HepG2 (cell line): ENCODE results near the gene EPHA4. TPM values are rescaled to one million over a fixed set of nuclear protein-coding genes. Genes with fewer than 3 reads are reported as not detected.

ENCODE experiments used
- ATAC-seq: fragments of 200-7000 bp; cut with Tn5 transposase; 3 replicates; pipeline ENCODE4 v1.9.1; 2020; ENCODE audit warnings: mild to moderate bottlenecking, moderate library complexity
- BruUV-seq: library from RNA; stranded (reverse); fragments of 400-500 nt; replicated peaks from 2 replicates; lab custom pipeline; 2021; lab: Mats Ljungman, UMichigan
- CTCF ChIA-PET: fragments of 300-600 bp; formaldehyde crosslinking; extraction: SDS; loops from one replicate; lab custom pipeline; 2021; ENCODE audit warnings: low total read pairs, inconsistent platforms, low intra/inter-chr PET ratio; lab: Yijun Ruan, JAX
- POLR2A ChIA-PET: fragments of 350-600 bp; sonication (Branson Sonifier 250); formaldehyde crosslinking; loops from one replicate; lab custom pipeline; 2020; ENCODE audit warnings: antibody characterized with exemption, inconsistent platforms; lab: Yijun Ruan, JAX
- DNase-seq: peaks from one replicate; pipeline ENCODE4 v3.0.0-alpha.2; 2015; ENCODE audit warnings: low spot score
- FAIRE-seq: peaks from 3 replicates; lab custom pipeline; 2011; peaks lifted over from hg19 to GRCh38; lab: Jason Lieb, UNC
- H2AFZ ChIP-seq: one replicate; pipeline ENCODE4 v1.6.1; 2011; ENCODE audit warnings: low read length, inconsistent platforms
- H3K27ac ChIP-seq: fragments of 300-600 bp; 3 replicates; pipeline ENCODE4 v1.8.0; 2011; ENCODE audit warnings: mixed run types, mild to moderate bottlenecking, mixed read lengths, low read length, inconsistent platforms; ENCODE audit not compliant: insufficient read depth; ENCODE audit errors: extremely low read length
- H3K27me3 ChIP-seq, 2 experiments: fragments of 200-600 bp in 1 of 2; 2 replicates in 1 of 2; 3 replicates in 1 of 2; pipeline versions ENCODE4 v1.6.0 to v1.8.0; 2011; ENCODE audit warnings: low read length in 2 of 2, mild to moderate bottlenecking in 2 of 2, moderate library complexity in 2 of 2, inconsistent platforms in 1 of 2; ENCODE audit not compliant: insufficient read depth in 2 of 2, control insufficient read depth in 1 of 2
- H3K36me3 ChIP-seq, 2 experiments: fragments of 200-600 bp in 1 of 2; replicated peaks in 1 of 2; 2 replicates in 1 of 2; 3 replicates in 1 of 2; pipeline versions ENCODE4 v1.5.1 to v1.8.0; 2011; ENCODE audit warnings: low read length in 2 of 2, inconsistent platforms in 1 of 2; ENCODE audit not compliant: insufficient read depth in 2 of 2, control insufficient read depth in 1 of 2
- H3K4me1 ChIP-seq: 2 replicates; pipeline ENCODE4 v1.5.1; 2012; ENCODE audit warnings: low read length, inconsistent platforms; ENCODE audit not compliant: insufficient read depth
- H3K4me2 ChIP-seq: 2 replicates; pipeline ENCODE4 v1.6.0; 2011; ENCODE audit warnings: low read depth, low read length, inconsistent platforms
- H3K4me3 ChIP-seq, 3 experiments: fragments of 200-600 bp in 1 of 3; sonication (generic), shearing (Covaris generic) in 1 of 3; replicated peaks in 1 of 3; 2 replicates each; pipeline ENCODE4 v1.5.1; 2011 to 2016; ENCODE audit warnings: low read length in 3 of 3, inconsistent platforms in 2 of 3, low read depth in 2 of 3, mild to moderate bottlenecking in 2 of 3, control low read depth in 1 of 3, mixed read lengths in 1 of 3; ENCODE audit not compliant: insufficient read depth in 1 of 3
- H3K79me2 ChIP-seq: one replicate; pipeline ENCODE4 v1.6.1; 2011; ENCODE audit warnings: low read length, inconsistent platforms; ENCODE audit not compliant: insufficient read depth
- H3K9ac ChIP-seq: 2 replicates; pipeline ENCODE4 v1.6.0; 2011; ENCODE audit warnings: mild to moderate bottlenecking, low read depth, low read length, inconsistent platforms; ENCODE audit not compliant: insufficient read depth
- H3K9me3 ChIP-seq: 2 replicates; pipeline ENCODE4 v1.5.1; 2012; ENCODE audit warnings: mild to moderate bottlenecking, low read length
- H4K20me1 ChIP-seq: 2 replicates; pipeline ENCODE4 v1.6.0; 2011; ENCODE audit warnings: inconsistent platforms, mild to moderate bottlenecking, low read length, moderate library complexity; ENCODE audit not compliant: insufficient read depth
- DBP ChIP-seq: sonication (generic); formaldehyde crosslinking; IDR thresholded peaks from 2 replicates; pipeline ENCODE4 v1.4.0; 2020; ENCODE audit warnings: missing genetic modification reagents; ENCODE audit errors: not compliant biosample characterization
- EZH2 ChIP-seq: conservative IDR thresholded peaks from 2 replicates; pipeline ENCODE4 v1.6.1; 2012; ENCODE audit warnings: mild to moderate bottlenecking, low read depth, low read length, moderate library complexity
- MIER2 ChIP-seq: IDR thresholded peaks from 2 replicates; pipeline ENCODE4 v1.6.1; 2016; ENCODE audit warnings: missing biosample characterization, missing genetic modification reagents
- NFIC ChIP-seq: IDR thresholded peaks from 2 replicates; pipeline ENCODE4 v1.6.1; 2012; ENCODE audit warnings: mild to moderate bottlenecking, low read length, inconsistent platforms
- NRL ChIP-seq: sonication (generic); formaldehyde crosslinking; IDR thresholded peaks from 2 replicates; pipeline ENCODE4 v1.5.0; 2020; ENCODE audit warnings: missing genetic modification reagents, mild to moderate bottlenecking, moderate library complexity, borderline replicate concordance
- PHB2 ChIP-seq: fragments of 450-650 bp; IDR thresholded peaks from 2 replicates; pipeline ENCODE4 v1.6.1; 2018; ENCODE audit not compliant: partially characterized antibody
- PRMT3 ChIP-seq: sonication (generic); formaldehyde crosslinking; IDR thresholded peaks from 2 replicates; pipeline ENCODE4 v1.8.1; 2022; ENCODE audit warnings: low read depth, mild to moderate bottlenecking, moderate library complexity, missing genetic modification reagents, borderline replicate concordance
- PTBP1 ChIP-seq: fragments of 200-400 bp; formaldehyde crosslinking; IDR thresholded peaks from 2 replicates; pipeline ENCODE4 v1.6.1; 2018; ENCODE audit warnings: low read length, low read depth; ENCODE audit not compliant: poor library complexity, severe bottlenecking
- SMAD3 ChIP-seq: sonication (generic); formaldehyde crosslinking; IDR thresholded peaks from 2 replicates; pipeline ENCODE4 v1.4.0; 2020; ENCODE audit warnings: missing genetic modification reagents
- STAG1 ChIP-seq: sonication (generic); formaldehyde crosslinking; IDR thresholded peaks from 2 replicates; pipeline ENCODE4 v1.4.0; 2020; ENCODE audit warnings: missing genetic modification reagents
- TRIM24 ChIP-seq: sonication (generic); formaldehyde crosslinking; IDR thresholded peaks from 2 replicates; pipeline ENCODE4 v1.8.0; 2022; ENCODE audit warnings: mild to moderate bottlenecking, missing genetic modification reagents
- ZBTB7B ChIP-seq: sonication (generic); formaldehyde crosslinking; IDR thresholded peaks from 2 replicates; pipeline ENCODE4 v1.4.0; 2020; ENCODE audit warnings: missing genetic modification reagents
- ZNF616 ChIP-seq: sonication (generic); formaldehyde crosslinking; IDR thresholded peaks from 2 replicates; pipeline ENCODE4 v1.5.0; 2020; ENCODE audit warnings: low read depth, mild to moderate bottlenecking, missing genetic modification reagents
- ZNF781 ChIP-seq: sonication (generic); formaldehyde crosslinking; IDR thresholded peaks from 2 replicates; pipeline ENCODE4 v1.5.1; 2020; ENCODE audit warnings: borderline replicate concordance, mild to moderate bottlenecking, missing genetic modification reagents; ENCODE audit errors: not compliant biosample characterization
- ZSCAN21 ChIP-seq: sonication (generic); formaldehyde crosslinking; IDR thresholded peaks from 2 replicates; pipeline ENCODE4 v1.8.0; 2022; ENCODE audit warnings: mild to moderate bottlenecking, missing genetic modification reagents, moderate library complexity, borderline replicate concordance
- WGBS: methylation state at CpG from one replicate; pipeline ENCODE4 v1.1.6; 2017; ENCODE audit warnings: low lambda C conversion rate; 5-methylcytosine and 5-hydroxymethylcytosine counted together
- in situ Hi-C: cut with HindIII; loops from 2 replicates; pipeline ENCODE4 v1.10.0; 2017; ENCODE audit warnings: low pct_unique_long_range_greater_than_20kb; ENCODE audit not compliant: extremely low pct_ligation_motif_present
- intact Hi-C: fragments of 100-400 bp; cut with micrococcal nuclease; formaldehyde crosslinking; loops from one replicate; pipeline ENCODE4 v1.10.0; 2022; ENCODE audit not compliant: unreplicated experiment
- polyA plus RNA-seq, 8 experiments: library from polyadenylated mRNA; depleted of rRNA in 3 of 8; stranded (reverse) in 7 of 8; unstranded in 1 of 8; fragments of >200 nt; fragmentation: Illumina TruSeq in 4 of 8; extraction: Trizol in 4 of 8; gene quantifications; 2 replicates each; pipeline versions ENCODE4 v1.2.1 to v1.2.3, GENCODE V29; 2011 to 2016; ENCODE audit warnings: low read depth in 4 of 8, missing spikeins in 1 of 8, mixed read lengths in 1 of 8; ENCODE audit not compliant: insufficient read depth in 1 of 8
- total RNA-seq, 5 experiments: library from RNA; depleted of rRNA; stranded (reverse); fragments of >200 nt; fragmentation: Illumina TruSeq; extraction: Trizol; gene quantifications; 2 replicates each; pipeline ENCODE4 v1.2.3, GENCODE V29; 2016; ENCODE audit warnings: low read depth in 1 of 5
- TF ChIP-seq, protein P1 (sequence below): sonication (generic); formaldehyde crosslinking; IDR thresholded peaks from 2 replicates; pipeline ENCODE4 v1.4.0; 2020; ENCODE audit warnings: mild to moderate bottlenecking, missing genetic modification reagents, borderline replicate concordance

Gene EPHA4
- total and polyA plus RNA-seq, 2 of the 13 experiments (the other 11 are each of a cell fraction or from before 2014, with no cell fraction given), result not detected

DNA sequence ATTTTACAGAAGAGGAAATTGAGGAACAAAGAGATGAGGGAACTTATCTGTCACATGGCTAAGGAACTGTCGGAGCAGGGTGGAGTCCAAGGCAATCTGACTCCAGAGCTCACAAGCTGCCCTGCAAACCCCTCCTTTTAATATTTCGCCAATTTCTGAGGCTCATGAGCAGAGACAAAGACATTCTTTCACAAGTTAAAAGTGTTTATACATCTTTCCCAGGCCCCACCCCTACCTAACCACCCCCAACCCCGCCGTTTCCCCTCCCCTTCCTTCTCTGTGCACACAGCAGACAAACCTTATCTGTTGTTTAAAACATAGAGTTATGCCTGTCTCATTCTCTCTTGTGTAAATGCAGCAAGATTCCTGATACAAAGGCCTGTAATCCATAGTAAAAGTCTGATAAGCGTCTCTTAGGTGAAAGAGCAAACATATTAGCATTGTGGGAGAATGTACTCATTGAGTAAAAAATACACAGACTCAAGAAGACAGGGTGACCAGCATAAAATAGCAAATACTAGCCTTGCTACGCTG lies 44.3 kb downstream of the EPHA4 start (continued):
- TF ChIP-seq, protein P1, sequence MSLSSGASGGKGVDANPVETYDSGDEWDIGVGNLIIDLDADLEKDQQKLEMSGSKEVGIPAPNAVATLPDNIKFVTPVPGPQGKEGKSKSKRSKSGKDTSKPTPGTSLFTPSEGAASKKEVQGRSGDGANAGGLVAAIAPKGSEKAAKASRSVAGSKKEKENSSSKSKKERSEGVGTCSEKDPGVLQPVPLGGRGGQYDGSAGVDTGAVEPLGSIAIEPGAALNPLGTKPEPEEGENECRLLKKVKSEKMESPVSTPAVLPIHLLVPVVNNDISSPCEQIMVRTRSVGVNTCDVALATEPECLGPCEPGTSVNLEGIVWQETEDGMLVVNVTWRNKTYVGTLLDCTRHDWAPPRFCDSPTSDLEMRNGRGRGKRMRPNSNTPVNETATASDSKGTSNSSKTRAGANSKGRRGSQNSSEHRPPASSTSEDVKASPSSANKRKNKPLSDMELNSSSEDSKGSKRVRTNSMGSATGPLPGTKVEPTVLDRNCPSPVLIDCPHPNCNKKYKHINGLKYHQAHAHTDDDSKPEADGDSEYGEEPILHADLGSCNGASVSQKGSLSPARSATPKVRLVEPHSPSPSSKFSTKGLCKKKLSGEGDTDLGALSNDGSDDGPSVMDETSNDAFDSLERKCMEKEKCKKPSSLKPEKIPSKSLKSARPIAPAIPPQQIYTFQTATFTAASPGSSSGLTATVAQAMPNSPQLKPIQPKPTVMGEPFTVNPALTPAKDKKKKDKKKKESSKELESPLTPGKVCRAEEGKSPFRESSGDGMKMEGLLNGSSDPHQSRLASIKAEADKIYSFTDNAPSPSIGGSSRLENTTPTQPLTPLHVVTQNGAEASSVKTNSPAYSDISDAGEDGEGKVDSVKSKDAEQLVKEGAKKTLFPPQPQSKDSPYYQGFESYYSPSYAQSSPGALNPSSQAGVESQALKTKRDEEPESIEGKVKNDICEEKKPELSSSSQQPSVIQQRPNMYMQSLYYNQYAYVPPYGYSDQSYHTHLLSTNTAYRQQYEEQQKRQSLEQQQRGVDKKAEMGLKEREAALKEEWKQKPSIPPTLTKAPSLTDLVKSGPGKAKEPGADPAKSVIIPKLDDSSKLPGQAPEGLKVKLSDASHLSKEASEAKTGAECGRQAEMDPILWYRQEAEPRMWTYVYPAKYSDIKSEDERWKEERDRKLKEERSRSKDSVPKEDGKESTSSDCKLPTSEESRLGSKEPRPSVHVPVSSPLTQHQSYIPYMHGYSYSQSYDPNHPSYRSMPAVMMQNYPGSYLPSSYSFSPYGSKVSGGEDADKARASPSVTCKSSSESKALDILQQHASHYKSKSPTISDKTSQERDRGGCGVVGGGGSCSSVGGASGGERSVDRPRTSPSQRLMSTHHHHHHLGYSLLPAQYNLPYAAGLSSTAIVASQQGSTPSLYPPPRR, result no peak
- no peak for TF ChIP-seq PRMT3
- no peak for TF ChIP-seq EZH2
- TF ChIP-seq NRL (CRISPR knock-in tag), result no peak
- no peak for TF ChIP-seq DBP (CRISPR knock-in tag)

DNA sequence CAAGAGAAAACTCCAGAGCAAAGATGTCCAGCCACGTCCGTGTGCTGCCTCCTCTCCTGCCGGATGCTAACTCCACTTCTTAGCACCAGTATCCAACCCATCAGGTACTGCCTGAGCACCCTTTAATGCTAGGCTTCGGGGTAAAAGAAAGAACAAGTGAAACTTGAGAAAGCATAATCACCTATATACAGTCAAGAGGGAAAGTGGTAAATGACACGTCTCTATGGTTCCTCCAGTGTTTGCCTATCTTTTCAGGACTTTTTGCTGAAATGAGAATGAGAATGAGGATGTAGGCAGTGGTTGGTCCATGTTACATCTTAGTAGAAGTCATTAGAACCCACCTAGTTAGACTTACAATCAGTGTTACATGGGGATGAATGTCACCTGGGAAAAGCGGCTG lies 47.9 kb downstream of the EPHA4 start:
- no peak overlapping the region for H3K27ac ChIP-seq
- H3K4me3 ChIP-seq, result no peak overlapping the region
- no peak overlapping the region for H2AFZ ChIP-seq
- peaks cover 0 to 12% of the 10 kb centered on the region in 2 experiments; a peak in 1 of 5 replicates for H3K27me3 ChIP-seq
- H3K9me3 ChIP-seq, result no peaks in the 10 kb centered on the region
- intact Hi-C loops (no loop called here), in situ Hi-C loops (no loop called here)
- H3K79me2 ChIP-seq, result no peaks in the 10 kb centered on the region
- H3K4me1 ChIP-seq, result no peaks in the 10 kb centered on the region
- ChIA-PET POLR2A (no interaction called here), CTCF (no interaction called here)
- H3K4me2 ChIP-seq, result no peak overlapping the region
- H4K20me1 ChIP-seq, result no peaks in the 10 kb centered on the region
- FAIRE-seq (no peak), ATAC-seq (no peak), DNase-seq (no peak)
- 4% methylated on average over 6 of the region's 6 CpGs for WGBS
- H3K9ac ChIP-seq, result no peak overlapping the region
- BruUV-seq, result no TSS peak
- no peaks in the 10 kb centered on the region for H3K36me3 ChIP-seq
- no peak for TF ChIP-seq ZSCAN21 (CRISPR knock-in tag)
- no peak for TF ChIP-seq ZBTB7B (CRISPR knock-in tag)
- TF ChIP-seq SMAD3 (CRISPR knock-in tag), result no peak
- no peak for TF ChIP-seq ZNF616 (CRISPR knock-in tag)
- TF ChIP-seq TRIM24 (CRISPR knock-in tag), result no peak
- TF ChIP-seq PHB2, result no peak
- no peak for TF ChIP-seq MIER2 (CRISPR knock-in tag)
- TF ChIP-seq PTBP1, result no peak
- TF ChIP-seq NFIC, result no peak
- TF ChIP-seq STAG1 (CRISPR knock-in tag), result no peak
- no peak for TF ChIP-seq ZNF781 (CRISPR knock-in tag)
